ENCODE measurements around the gene TMEM243. TPM values are rescaled to one million over a fixed set of nuclear protein-coding genes. Genes with fewer than 3 reads are reported as not detected.

Gene TMEM243
- total and polyA plus RNA-seq, 10 of the 15 experiments (the other 5 are each of a cell fraction or from before 2014, with no cell fraction given) = 47.8 to 170 (median 77.9) TPM

DNA sequence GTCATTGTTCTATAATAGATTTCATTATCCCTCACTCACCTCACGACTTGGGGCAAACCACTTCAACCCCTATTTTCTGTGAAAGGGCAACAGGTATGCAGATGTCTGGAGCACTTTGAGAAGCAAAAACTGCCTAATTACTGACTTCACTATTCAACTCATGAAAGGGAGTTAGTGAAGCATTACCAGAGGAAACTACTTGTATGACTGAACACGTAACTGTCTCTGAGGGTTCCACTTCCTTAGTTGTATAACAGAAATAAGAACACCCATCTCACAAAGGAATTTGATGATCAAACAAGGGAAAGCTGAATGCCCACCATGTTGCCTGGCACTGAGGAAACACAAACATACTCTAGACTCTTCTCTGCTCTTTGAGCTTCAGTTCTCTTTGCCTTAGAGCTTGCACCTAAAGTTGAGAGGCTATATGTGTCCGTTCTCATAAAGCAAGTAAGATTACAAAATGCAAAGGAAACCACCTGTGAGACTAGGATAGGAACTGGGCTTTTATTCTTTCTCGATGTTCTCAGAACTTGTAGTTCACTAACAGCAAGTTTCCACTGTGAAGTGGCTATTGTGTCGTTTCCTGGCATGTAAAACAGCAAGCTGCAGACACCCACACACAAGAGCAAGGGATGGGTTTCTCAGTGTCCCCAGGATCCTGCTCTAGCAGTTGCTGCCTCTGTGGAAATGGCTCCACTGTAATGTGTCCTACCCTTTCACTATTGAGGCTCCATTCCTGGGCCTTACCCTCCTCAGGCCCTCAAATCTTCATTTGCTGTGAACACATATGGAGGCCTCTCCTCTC lies 2.6 kb downstream of the TMEM243 start (continued):
- peak; percentile 94 for TF ChIP-seq ZNF217 (IDR thresholded peaks at IDR 0.05)
- TF ChIP-seq ZBED1 (IDR thresholded peaks at IDR 0.05; ENCODE audit: borderline replicate concordance) = peak; percentile 96
- peak; percentile 97 for TF ChIP-seq BCL11A (IDR thresholded peaks at IDR 0.05; ENCODE audit: low read depth, low read length)
- TF ChIP-seq, protein P1, sequence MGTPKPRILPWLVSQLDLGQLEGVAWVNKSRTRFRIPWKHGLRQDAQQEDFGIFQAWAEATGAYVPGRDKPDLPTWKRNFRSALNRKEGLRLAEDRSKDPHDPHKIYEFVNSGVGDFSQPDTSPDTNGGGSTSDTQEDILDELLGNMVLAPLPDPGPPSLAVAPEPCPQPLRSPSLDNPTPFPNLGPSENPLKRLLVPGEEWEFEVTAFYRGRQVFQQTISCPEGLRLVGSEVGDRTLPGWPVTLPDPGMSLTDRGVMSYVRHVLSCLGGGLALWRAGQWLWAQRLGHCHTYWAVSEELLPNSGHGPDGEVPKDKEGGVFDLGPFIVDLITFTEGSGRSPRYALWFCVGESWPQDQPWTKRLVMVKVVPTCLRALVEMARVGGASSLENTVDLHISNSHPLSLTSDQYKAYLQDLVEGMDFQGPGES (IDR thresholded peaks at IDR 0.05) = no peak

DNA sequence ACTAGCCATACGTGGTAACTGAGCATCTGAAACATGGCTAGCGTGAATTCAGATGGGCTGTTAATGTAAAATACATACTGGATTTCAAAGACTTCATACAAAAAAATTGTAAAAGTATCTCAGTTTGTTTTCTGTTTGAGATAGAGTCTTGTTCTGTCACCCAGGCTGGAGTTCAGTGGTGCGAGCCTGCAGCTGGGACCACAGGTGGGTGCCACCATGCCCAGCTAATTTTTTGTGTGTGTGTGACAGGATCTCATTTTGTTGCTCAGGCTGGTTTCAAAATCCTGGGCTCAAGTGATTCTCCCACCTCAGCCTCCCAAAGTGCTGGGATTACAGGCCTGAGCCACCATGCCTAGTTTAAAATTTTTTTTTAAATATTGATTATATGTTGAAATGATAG lies 4.5 kb downstream of the TMEM243 start:
- Histone ChIP-seq H3K4me1 (ENCODE audit: control insufficient read depth, insufficient read depth, low read length) (peaks cover 33% of the 10 kb centered on the region), H4K20me1 (ENCODE audit: control insufficient read depth, insufficient read depth) (peaks cover 6% of the 10 kb centered on the region), H3K9me3 (replicated peaks; ENCODE audit: control insufficient read depth, insufficient read depth, low read length) (no peaks in the 10 kb centered on the region; the same call in 2 of the 3 replicates), H2AFZ (ENCODE audit: control insufficient read depth, low read depth, low read length) (no peak overlapping the region), H3K27ac (ENCODE audit: control insufficient read depth, insufficient read depth) (peak overlapping the region; percentile 98), H3K36me3 (ENCODE audit: control insufficient read depth in 2 of 2, insufficient read depth in 2 of 2, low read length in 1 of 2) (peaks cover 1 to 13% of the 10 kb centered on the region in 2 experiments; a peak in 3 of 4 replicates), H3K27me3 (replicated peaks in 1 of 2; ENCODE audit: control insufficient read depth in 2 of 2, insufficient read depth in 2 of 2, low read length in 1 of 2) (no peaks in the 10 kb centered on the region), H3K79me2 (ENCODE audit: control insufficient read depth, insufficient read depth, low read length) (peaks cover 94% of the 10 kb centered on the region), H3K9ac (ENCODE audit: control insufficient read depth, insufficient read depth, low read length) (peak overlapping the region; percentile 73), H3K4me2 (ENCODE audit: control insufficient read depth, insufficient read depth) (peak overlapping the region; percentile 96), H3K4me3 (peak overlapping the region; percentile 73)
- no TSS peak for BruUV-seq (replicated peaks)
- no peak for FAIRE-seq
- ChIA-PET RAD21 (ENCODE audit: unreplicated experiment) (interaction anchor here (0.8 to 11.7 kb wide), 4 partner anchors 17 to 60 kb away, joined by 3 to 153 read pairs (median 4); partner anchors contain the start of gene DMTF1), CTCF (interaction anchor here (1.0 to 4.6 kb wide), 3 partner anchors 11 to 59 kb away, joined by 4 to 19 read pairs (median 10); no protein-coding TSS in a partner anchor), POLR2A (interaction anchor here (12.1 kb wide), 1 partner anchor 60 kb away, joined by 215 read pairs; the partner anchor contains the start of gene DMTF1), SMC1A (ENCODE audit: uncharacterized antibody, unreplicated experiment) (interaction anchor here (0.7 to 8.6 kb wide), 10 partner anchors 12 to 60 kb away, joined by 3 to 112 read pairs (median 33); partner anchors contain the start of gene DMTF1)
- no peak for DNase-seq (ENCODE audit: low read depth, low spot score)
- 24% methylated on average over 3 of the region's 3 CpGs for WGBS (ENCODE audit: insufficient coverage, insufficient replicate concordance, low lambda C conversion rate, missing lambda C conversion rate)
- no peak for TF ChIP-seq ASH2L (IDR thresholded peaks at IDR 0.05; ENCODE audit: borderline replicate concordance, low read depth)
- TF ChIP-seq, protein P2, sequence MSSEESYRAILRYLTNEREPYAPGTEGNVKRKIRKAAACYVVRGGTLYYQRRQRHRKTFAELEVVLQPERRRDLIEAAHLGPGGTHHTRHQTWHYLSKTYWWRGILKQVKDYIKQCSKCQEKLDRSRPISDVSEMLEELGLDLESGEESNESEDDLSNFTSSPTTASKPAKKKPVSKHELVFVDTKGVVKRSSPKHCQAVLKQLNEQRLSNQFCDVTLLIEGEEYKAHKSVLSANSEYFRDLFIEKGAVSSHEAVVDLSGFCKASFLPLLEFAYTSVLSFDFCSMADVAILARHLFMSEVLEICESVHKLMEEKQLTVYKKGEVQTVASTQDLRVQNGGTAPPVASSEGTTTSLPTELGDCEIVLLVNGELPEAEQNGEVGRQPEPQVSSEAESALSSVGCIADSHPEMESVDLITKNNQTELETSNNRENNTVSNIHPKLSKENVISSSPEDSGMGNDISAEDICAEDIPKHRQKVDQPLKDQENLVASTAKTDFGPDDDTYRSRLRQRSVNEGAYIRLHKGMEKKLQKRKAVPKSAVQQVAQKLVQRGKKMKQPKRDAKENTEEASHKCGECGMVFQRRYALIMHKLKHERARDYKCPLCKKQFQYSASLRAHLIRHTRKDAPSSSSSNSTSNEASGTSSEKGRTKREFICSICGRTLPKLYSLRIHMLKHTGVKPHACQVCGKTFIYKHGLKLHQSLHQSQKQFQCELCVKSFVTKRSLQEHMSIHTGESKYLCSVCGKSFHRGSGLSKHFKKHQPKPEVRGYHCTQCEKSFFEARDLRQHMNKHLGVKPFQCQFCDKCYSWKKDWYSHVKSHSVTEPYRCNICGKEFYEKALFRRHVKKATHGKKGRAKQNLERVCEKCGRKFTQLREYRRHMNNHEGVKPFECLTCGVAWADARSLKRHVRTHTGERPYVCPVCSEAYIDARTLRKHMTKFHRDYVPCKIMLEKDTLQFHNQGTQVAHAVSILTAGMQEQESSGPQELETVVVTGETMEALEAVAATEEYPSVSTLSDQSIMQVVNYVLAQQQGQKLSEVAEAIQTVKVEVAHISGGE (CRISPR knock-in tag; IDR thresholded peaks at IDR 0.05) = no peak
- intact Hi-C loops (cut with micrococcal nuclease; ENCODE audit: unreplicated experiment) (loop anchor here (5.0 kb wide), 2 partner anchors 127 to 1002 kb away; no protein-coding TSS in a partner anchor), in situ Hi-C loops (cut with MboI) (no loop called here)
- no peak for ATAC-seq

Data from GM12878 (cell line).